Hippocampal formation (tissue), 2 donors: ENCODE results near the gene WDR72.
"Not testable (repeated sequence)": the region's sequence is repeated elsewhere in the genome, so short reads cannot be mapped to it uniquely, and the experiment has no call there.

ENCODE experiments used
- DNase-seq, 2 donors: peaks; one replicate each; lab custom pipeline; 2025; lab: John Stamatoyannopoulos, UW

WDR72 gene

DNA sequence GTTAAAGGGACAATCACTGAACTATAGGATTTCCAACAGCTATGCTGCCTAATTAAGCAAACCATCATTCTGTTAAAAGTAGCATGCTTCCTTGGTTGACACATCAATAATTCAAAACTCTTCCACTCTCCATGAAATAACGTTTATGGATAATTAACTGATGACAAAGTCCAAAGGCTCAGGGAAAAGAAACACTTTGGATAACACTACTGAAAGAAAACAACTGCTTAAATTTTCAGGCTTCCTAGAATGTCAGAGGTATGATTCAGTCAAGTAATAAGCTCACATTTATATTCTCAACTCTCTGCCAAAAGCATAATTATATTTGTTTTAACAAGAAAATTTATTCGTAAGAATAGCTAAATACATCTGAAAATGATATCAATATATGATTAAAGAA is 49.6 kb downstream of the WDR72 start:
- DNase-seq: no peak

- no peak for DNase-seq
These were observed 64.1 kb downstream of the WDR72 start for GRCh38 chr15:53695365-53695764.

- DNase-seq: no peak
These were observed 65.0 kb downstream of the WDR72 start for GRCh38 chr15:53694476-53694874.

- DNase-seq: peak in 1 of 2 donors; percentile 19
These were observed 65.6 kb downstream of the WDR72 start for GRCh38 chr15:53693729-53694475.

DNA sequence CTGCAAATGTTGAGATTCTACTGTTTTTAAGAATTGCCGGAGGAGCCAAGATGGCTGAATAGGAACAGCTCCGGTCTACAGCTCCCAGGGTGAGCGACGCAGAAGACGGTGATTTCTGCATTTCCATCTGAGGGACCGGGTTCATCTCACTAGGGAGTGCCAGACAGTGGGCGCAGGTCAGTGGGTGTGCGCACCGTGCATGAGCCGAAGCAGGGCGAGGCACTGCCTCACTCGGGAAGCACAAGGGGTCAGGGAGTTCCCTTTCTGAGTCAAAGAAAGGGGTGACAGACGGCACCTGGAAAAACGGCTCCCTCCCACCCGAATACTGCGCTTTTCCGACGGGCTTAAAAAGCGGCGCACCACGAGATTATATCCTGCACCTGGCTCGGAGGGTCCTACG is 75.3 kb downstream of the WDR72 start:
- not testable (repeated sequence) for DNase-seq

DNA sequence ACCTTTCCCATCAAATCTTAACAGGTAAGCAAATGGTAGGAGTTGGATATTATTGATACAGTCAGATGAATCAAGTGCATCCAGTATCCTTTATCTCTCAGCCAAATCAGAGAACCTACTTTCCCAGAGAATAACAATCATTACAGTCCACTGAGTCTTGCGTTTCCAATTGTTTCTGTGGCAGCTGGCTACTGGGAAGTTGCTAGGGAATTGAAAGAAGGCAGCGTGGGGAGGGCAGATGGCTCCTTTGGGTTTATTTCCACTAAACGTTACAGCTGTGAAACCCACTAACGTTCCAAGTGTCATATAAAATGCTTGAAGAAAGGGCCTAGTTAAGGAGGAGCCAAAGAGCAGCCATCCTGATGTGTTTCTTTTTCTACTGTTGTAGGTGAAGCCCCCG is 78.4 kb downstream of the WDR72 start:
- no peak for DNase-seq

DNA sequence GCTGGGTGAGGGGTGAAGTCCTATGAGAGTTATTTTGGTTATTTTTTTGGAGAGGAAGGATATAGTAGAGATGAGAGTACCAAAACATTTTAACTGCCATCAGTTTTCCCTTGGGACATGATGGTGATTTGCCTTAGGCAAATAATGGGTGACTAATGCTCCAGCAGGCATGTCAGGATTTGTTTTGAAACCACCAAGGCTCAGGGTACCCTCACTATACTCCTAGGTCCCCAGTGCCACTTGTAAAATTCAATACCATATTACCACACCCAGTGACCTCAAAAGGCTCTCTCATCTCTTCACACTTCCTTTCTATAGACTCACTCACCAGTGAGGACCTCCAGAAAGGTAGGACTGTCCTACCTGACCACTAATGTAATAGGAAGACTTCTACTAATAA is 83.6 kb downstream of the WDR72 start:
- DNase-seq: no peak

- no peak for DNase-seq
These were observed 87.9 kb downstream of the WDR72 start for GRCh38 chr15:53671545-53671944.

DNA sequence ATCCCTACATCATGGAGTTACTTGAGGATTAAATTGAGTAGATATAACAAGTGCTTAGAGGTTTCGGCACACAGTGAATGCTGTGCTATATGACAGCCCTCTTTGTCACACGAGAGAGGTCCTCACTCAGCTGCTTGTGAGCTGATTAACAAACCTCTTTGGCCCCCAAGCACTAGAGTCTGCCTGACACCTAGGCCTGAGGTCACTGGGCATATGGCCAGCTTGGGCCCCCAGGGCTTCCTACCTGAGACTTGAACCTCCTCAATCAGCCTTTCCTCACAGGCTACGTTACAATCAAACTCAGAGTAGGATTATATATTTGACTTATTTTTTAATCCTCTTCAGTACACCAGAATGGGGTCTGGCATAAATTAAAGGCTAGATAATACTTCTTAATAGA is 88.8 kb downstream of the WDR72 start:
- DNase-seq: no peak

DNA sequence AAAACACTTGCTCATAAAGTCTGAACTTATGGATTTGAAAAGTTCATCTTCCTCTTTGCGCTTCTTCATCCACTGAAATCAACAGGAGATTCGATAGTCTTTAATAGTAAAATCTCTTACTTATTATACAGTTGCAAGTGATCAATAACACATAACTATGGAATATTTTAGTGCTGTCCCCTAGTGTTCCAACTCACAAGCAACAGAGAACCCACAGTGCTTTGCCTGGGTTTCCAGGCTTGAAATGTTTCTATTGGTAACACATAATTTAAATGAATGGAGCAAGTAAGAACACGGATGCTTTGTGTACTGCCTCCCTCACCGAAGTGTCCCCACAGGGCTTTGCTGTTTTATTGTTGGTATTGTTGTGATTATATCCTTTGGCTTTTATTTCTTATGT is 93.5 kb downstream of the WDR72 start:
- DNase-seq: peak in 1 of 2 donors; percentile 34

DNA sequence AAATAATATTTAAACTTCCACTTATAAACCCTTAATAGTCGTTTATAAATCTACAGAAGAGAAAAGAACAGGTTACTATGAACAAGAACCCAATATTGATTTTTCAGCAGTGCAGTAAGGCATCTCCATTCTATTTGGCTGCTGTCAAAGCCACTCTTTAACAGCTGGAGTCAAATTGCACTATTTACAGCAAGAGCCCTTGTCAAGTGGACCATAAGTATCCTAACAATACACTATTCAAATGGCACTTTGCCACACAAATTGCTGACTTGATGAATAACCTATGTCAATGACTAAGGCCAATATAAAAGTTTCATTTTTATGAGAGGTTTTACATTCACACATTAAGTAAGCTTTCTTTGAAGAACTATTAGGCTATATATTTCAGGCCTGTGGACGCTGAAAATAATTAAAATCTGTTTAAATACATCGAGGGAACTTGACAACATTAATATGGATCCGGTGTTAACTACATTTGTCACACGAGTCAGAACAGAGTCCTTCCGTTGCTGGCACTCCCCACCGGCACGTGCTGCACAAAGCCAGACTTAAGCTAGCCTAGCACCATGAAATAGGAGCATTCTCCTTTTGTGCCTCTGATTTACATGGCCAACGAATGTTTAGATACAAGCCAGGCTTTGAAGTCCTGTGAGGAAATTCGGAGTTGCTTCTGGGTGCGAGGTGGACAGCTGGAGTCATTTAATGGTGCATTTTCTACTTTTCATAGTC is 100.5 kb downstream of the WDR72 start:
- no peak for DNase-seq

DNA sequence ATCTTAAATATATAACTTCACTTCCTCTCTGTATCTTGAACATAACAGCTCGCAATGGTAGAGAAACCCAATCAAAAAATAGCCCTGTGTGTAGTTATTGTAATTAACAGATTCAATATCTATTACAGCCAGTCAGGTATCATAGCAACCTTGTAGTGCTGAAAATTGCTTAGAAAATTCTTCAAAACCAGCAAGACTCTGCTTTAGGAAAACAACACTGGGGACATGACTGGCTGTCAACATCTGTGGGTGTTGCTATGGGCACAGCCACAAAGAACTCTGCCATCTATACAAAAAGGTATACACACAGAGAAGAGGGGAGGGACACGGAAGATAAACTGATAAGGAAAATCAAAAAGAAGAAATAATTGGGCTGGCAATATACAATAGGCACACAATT is 101.2 kb downstream of the WDR72 start:
- no peak for DNase-seq

DNA sequence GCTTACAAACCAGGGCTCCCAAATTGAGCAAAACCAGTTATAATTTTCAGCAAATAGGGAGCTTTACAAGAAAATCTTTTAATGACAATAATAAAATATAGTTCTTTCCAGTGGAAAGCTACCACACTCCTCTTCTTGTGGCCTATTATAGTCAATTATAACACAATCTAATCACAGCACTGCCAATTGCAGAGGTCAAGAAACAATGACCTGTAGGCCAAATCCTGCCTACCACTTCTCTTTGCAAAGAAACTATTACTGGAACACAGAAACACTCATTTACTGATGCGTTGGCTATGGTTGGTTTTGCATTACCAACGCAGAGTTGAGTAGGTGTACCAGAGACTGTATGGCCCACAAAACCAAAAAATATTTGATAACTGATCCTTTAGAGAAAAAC is 110.5 kb downstream of the WDR72 start:
- no peak for DNase-seq

GRCh38 chr15:53644660-53645059 is 114.8 kb downstream of the WDR72 start:
- DNase-seq: no peak

- DNase-seq: no peak
These were observed 124.9 kb downstream of the WDR72 start for GRCh38 chr15:53634517-53635106.

- DNase-seq: no peak
These were observed 132.2 kb downstream of the WDR72 start for GRCh38 chr15:53627279-53627678.

DNA sequence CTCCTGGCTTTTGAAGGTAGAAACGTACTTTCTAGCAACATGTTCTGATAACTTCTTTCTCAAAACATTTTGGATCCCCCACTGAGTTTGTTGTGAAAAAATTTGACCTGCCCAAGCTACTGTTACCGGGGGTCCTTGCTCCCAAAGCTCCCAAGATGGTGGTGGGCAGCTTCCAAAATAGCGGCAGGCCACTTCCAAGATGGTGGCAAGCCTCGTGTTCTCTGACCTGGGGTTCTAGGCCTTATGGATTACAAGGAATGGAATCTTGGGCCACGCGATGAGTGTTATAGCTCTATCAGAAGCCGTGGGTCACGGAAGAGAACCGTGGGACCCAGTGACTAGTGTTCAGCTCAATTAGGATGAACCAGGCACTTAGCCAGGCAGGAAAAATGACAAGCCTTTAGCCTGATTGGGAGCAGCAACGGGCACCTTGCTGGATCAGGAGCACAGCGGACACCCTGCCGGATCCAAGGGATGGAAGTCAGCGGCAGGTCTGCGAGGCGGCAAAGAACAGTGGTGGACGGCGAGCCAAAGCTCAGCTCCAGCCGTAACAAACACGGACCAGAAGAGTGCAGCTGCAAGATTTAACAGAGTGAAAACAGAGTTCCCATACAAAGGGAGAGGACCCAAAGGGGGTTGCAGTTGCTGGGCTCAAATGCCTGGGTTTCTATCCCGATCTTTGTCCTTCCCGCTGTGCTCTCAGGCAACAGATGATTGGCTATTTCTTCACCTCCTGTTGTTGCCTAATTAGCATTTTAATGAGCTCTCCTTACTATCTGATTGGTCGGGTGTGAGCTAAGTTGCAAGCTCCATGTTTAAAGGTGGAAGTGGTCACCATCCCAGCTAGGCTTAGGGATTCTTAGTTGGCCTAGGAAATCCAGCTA is 133.3 kb downstream of the WDR72 start:
- no peak for DNase-seq

GRCh38 chr15:53625260-53625659 is 134.2 kb downstream of the WDR72 start:
- peak in 1 of 2 donors; percentile 1 for DNase-seq

DNA sequence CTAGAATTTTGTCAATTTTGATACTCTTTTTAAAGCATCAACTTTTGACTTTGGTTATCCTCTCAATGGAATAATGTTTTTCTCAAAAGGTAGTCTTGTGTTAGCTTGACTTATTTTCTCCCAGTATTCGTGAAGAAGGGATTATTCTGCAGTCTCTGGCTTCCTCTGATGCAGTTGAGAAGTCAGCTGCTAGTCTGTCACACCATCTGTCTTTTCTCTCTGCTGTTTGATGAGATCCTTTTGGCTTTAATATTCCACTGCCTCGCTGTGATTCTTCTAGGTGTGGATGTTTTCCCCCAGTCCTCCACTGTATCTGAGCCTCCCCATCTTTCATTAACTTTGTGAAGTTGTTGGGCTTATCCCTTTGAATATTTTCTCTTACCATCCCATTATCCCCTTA is 141.0 kb downstream of the WDR72 start:
- DNase-seq: no peak

- DNase-seq: no peak
These were observed 148.1 kb downstream of the WDR72 start for GRCh38 chr15:53611145-53611920.

DNA sequence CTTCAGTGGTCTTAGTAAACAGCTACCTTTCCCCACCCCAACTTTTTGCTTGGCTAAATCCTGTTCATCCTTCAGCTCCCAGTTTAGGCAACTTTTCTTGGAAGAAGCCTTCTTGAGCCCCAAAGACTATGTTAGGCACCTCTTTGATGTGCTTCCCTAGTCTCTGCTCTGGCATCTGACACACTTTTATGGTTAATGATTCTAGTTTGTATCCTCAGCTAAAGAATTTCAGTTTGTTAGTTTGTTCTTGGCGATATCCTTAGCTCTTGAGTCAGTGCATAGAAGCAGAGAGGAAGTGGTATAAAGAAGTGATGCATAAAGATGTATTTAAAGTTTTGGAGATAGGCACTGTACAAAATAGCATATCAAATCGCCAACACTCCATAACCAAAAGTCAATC is 168.4 kb downstream of the WDR72 start:
- no peak for DNase-seq
